HuH-7 (cell line): ENCODE data around the gene SIGLEC14.
A peak's percentile ranks its signal among the peaks of the same experiment; 100 is the strongest.
"Not testable (repeated sequence)": the region's sequence is repeated elsewhere in the genome, so short reads cannot be mapped to it uniquely, and the experiment has no call there.

Experiments
- DNase-seq: peaks from one replicate; pipeline ENCODE4 v3.0.0; 2011; ENCODE audit warnings: low spot score

Gene SIGLEC14, protein sequence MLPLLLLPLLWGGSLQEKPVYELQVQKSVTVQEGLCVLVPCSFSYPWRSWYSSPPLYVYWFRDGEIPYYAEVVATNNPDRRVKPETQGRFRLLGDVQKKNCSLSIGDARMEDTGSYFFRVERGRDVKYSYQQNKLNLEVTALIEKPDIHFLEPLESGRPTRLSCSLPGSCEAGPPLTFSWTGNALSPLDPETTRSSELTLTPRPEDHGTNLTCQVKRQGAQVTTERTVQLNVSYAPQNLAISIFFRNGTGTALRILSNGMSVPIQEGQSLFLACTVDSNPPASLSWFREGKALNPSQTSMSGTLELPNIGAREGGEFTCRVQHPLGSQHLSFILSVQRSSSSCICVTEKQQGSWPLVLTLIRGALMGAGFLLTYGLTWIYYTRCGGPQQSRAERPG

DNA sequence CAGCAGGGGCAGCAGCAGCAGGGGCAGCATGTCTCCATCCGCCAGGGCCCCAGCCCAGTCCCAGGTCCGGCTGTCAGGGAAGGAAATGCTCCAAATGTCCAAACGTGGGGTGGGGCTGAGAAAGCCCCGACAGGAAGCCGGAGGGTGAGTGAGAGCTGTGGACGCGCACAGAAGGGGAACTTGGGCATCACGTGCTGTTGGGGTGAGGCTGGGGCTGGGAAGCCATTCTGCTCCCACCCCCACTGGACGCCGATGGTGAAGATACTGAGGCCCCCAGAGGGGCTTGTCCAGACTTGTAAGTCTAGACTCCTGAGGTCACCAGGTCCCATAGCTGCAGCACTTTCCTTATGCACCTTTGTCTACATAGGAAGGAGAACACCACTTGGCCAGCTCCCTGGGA, at the start of gene SIGLEC14:
SIGLEC14 (minus strand) TSS at position 96 of the 400 bp plus-strand sequence; CDS start at position 30, 66 bp downstream.
- DNase-seq = not testable (repeated sequence)

DNA sequence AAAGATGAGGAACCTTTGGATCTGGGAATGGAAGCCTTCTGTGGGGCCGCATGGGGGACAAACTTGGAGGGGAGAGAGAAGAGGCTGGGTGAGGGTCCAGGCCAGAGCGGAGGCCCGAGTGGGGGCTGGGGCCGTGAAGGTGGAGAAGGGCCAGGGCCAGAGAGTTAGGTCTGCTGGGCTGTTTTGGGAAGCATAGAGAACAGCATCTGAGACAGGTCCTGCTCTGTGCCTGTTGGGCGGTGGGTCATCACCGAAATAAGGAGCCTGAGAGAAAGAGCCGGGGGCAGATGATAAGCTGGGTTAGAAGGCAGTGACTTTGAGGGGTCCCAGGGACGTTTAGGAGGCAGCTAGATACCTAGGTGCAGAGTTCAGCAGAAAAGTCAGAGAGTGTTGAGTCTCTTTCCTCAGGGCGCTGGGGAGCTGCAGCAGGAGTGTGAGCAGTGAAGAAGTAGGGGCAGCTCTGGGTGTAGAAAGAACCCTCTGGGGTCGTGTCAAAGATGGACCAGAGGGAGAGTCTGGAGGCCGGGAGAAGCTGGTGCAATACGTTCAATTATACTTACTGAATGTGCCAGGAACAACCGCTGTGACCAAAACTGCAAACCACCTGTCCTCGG, 49.2 kb upstream of the SIGLEC14 start:
- DNase-seq = no peak

- no peak for DNase-seq
These were observed 48.5 kb upstream of the SIGLEC14 start for GRCh38 chr19:51695088-51695487.

DNA sequence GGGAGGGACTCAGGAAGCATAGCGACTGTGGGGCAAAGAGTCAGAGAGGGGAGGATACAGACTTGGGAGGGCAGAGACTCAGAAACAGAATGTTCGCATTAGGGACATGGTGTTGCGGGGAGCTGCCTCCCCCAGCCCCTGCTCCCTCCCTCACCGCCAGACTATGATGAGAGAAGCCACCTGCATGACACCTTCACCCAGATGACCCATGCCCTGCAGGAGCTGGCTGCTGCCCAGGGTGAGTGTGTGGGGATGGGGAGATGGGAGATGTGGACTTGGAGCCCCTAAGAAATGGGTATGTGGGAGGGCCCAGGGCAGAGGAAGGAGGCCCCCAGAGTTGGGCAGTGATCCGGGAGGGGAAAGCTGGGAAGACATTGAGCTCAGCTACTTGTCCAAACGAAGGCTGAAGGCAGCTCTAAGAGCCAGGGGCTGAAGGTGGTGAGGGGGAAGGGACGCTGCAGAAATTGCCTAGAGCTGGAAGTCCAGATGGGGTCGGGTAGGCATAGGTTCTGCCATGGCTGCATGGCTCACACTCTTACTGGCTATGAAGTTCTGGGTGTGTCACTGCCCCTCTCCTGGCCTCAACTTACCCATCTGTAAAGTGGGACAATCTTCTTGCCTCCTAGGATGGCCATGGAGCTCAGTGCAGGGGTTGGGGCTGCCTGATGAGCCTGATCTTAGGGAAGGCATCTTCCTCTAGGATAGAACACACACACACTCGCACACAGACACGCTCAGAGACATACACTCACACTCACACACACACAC, 47.9 kb upstream of the SIGLEC14 start:
- DNase-seq = no peak

- no peak for DNase-seq
These were observed 47.2 kb upstream of the SIGLEC14 start for GRCh38 chr19:51693819-51694218.

GRCh38 chr19:51693260-51693659, 46.6 kb upstream of the SIGLEC14 start, which contains the start of gene SPACA6:
SPACA6 (plus strand) TSS chr19:51693330; CDS start chr19:51693527, 197 bp downstream.
- DNase-seq = no peak

- no peak for DNase-seq
These were observed 45.8 kb upstream of the SIGLEC14 start for GRCh38 chr19:51692468-51692867.

GRCh38 chr19:51691584-51692428, 45.2 kb upstream of the SIGLEC14 start:
- DNase-seq = no peak

- DNase-seq = no peak
These were observed 44.5 kb upstream of the SIGLEC14 start for GRCh38 chr19:51691074-51691583.

GRCh38 chr19:51690454-51691073, 43.9 kb upstream of the SIGLEC14 start:
- peak; percentile 62 for DNase-seq

DNA sequence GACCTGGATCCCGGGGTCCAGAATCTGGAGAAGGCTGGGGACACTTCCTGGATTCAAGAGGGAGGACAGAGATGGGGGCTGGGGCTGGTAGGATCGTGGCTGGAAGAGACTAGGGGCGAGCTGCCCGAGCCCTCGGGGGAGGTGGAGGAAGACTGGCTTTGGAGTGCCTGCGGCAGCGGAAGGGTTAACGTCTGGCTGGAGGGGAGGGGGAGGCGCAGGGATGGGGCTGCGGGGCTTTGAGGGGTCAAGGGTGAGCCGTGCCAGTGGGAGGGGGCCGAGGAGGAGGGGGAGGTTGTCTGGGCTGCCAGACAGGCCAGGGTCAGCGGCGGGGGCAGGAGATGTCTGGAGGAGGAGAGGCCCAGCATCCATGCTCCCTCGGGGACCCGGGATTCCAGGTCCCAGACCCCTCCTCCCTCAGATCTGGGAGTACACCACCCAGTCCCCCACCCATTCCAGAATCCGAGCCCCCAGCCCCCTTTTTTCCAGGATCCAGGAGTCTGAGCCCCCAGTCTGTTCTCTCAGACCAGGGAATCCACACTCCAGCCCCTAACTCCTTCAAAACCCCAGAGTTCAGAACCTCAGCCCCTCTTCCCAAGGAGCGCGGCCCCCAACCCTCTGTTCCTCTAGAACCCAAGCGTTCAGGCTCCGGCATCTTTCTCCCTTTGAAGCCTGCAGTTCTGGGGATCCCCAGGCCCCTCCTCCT, 43.3 kb upstream of the SIGLEC14 start:
- peak; percentile 61 for DNase-seq

GRCh38 chr19:51688671-51689571, 42.3 kb upstream of the SIGLEC14 start:
- peak; percentile 76 for DNase-seq

GRCh38 chr19:51687791-51688670, 41.4 kb upstream of the SIGLEC14 start:
- DNase-seq = no peak

DNA sequence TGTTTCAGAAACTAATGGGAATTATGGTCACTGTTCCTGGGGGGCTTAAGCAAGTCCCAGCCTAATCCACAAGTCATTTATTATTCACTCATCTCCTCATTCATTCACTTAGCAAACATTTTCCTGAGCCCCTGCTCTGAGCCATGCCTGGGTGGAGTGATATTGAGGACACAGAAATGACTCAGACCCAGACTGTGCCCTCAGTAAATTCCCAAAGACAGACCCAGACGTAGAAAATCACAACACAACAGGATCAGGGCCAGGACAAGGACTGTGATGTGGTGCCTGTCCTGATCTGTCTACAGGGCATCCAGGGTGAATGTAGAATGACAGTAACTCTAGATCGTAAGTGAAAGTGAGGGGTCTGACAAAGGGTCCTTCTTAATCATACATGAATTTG, 39.5 kb upstream of the SIGLEC14 start:
- DNase-seq = no peak

DNA sequence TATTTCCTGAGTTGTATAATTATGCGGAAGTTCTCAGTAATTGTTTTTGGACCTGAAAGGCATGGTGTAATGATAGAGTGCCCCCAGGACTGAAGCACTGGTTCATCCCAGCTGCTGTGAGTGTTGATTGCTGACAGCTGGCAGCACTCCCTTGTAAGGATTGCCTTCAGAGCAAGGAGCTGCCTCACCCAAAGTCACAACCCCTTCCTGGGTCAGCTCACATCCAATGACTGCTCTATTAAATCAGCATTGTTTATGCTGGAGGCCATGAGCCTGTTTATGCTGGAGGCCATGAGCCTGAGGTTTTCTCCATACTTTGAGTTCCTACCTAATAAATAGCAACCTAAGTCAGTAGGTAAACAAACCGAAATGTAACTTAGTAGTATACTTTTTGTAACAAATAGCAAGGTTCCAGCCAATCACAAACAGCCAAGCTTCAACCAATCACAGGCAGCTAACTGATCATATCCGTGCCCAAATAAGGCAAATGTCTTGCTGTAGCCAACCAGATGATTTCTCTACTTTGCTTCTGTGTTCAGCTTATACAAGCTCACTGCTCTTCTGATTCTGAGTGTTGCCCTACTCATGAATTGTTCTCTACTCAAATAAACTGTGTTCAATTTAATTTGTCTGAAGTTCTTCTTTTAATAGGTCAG, 34.8 kb upstream of the SIGLEC14 start:
- no peak for DNase-seq

DNA sequence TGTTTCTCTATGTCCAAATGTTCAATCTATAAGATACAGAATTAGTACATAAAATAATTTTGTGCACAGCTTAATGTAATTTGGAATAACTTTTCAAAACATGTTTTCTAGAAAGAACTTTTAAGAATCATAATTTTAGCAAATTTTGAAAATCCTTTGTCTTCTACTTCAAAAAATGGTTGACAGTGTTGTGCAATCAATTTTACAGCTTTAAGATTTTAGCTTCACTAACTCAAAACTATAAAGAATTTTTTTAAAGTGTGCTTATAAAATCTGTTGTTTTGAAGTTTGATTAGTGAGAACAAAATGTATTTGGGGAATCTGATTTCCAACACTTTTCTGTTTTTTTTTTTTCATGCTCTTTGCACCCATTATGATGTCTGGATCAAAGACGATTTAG, 33.8 kb upstream of the SIGLEC14 start:
- DNase-seq = no peak

DNA sequence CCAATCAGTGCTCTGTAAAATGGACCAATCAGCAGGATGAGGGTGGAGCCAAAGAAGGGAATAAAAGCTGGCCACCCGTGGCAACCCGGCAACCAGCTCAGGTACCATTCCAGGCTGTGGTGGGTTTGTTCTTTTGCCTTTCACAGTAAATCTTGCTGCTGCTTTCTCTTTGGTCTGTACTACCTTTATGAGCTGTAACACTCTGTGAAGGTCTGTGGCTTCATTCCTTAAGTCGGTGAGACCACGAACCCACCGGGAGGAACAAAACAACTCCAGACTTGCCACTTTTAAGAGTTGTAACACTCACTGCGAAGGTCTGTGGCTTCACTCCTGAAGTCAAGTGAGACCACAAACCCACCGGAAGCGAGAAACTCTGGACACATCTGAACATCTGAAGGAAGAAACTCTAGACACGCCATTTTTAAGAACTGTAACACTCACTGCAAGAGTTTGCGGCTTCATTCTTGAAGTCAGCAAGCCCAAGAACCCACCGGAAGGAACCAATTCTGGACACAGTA, 30.0 kb upstream of the SIGLEC14 start:
- DNase-seq = no peak
